Measurements from ENCODE around the gene SPATS2L.

- TF ChIP-seq POLR2AphosphoS5 (IDR thresholded peaks at IDR 0.05; ENCODE audit: low read depth, low read length) (no peak), POLR2A (IDR thresholded peaks at IDR 0.05; ENCODE audit: low read depth, low read length) (no peak)
Observed at GRCh38 chr2:200528228-200528627, 221.7 kb downstream of the SPATS2L start.

Measured in GM12891 (cell line).